HG03135 (cell line): Measurements from ENCODE around the gene RSAD1.

Source experiments
- ATAC-seq: cut with Tn5 transposase; IDR thresholded peaks from one replicate; pipeline ENCODE4 v1.9.1; 2021; ENCODE audit warnings: mild to moderate bottlenecking, moderate library complexity; ENCODE audit not compliant: unreplicated experiment

The RSAD1 gene

GRCh38 chr17:50488880-50489279 is 10.2 kb downstream of the RSAD1 start:
- ATAC-seq, result no peak

DNA sequence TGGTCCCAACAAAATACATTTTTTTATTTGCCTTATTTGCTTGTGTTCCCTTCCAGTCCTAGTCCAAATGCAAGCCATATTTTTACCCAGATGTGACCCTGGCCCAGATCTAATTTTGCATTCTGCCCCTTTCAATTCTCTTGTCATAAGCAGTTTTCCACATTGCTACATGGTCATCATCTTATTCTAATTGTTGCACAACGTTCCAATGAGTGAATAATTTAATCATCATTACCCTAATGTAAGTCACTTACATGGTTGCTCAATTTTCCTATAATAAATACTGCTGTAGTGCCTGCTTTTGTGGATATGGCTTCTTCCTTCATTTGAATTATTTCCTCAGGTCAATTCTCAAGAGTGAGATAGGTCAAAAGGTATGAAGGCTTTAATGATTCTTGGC is 12.8 kb downstream of the RSAD1 start:
- no peak for ATAC-seq

GRCh38 chr17:50492214-50492613 is 13.6 kb downstream of the RSAD1 start:
- no peak for ATAC-seq

GRCh38 chr17:50493744-50494143 is 15.1 kb downstream of the RSAD1 start:
- no peak for ATAC-seq

GRCh38 chr17:50495217-50495823 is 16.7 kb downstream of the RSAD1 start:
- no peak for ATAC-seq

- no peak for ATAC-seq
Measured at GRCh38 chr17:50495918-50496317, 17.3 kb downstream of the RSAD1 start.

DNA sequence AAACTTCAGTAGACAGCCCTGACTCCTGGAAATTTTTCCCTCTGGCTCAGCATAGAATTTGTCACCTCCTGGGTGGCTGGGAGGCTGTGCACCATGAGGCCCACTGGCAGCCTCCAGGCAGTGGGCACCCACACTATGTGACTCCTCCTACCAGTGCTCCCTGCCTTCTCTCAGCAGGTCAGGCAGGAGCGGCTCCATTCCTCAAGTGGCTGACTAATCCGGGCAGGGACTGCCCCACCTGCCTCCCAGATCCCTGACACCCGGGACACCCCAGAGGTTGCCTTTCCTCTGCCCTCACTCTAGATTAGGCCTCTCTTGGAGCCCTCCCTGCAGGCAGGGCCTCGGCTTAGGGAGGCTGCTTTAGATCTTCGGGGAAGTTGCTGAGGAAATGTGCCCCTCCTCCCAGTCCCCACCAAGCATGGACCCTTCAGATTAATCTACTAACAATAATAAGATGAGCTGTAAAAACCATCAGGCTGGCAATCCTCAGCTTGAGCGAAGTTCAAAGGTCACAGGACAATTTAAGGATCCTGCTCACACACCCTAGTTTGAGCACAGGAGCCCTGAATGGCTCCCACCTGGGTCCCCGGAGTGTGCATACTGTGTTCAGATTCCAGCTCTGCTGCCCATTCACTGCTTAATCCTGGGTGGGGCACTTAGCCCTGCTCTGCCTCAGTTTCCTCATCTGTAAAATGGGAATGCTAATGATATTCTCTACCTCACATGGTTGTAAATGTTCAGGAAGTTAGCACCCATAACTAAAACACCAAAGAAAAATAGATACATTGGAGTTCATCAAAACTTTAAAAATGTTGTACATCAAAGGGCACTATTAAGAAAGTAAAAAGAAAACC is 19.6 kb downstream of the RSAD1 start:
- ATAC-seq, result no peak

DNA sequence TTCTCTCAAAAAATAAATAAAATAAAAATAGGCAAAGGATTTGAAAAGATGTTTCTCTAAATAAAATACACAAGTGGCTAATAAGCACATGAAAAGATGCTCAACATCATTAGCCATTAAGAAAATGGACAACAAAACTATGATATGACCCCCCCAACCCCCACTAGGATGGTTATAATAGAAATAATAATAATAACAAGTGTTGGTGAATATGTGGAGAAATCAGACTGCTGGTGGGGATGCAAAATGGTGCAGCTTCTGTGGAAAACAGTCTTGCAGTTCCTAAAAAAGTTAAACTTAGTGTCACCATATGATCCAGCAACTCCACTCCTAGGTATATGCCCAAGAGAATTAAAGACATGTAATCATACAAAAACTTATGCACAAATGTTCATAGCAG is 20.6 kb downstream of the RSAD1 start:
- no peak for ATAC-seq

GRCh38 chr17:50499721-50500120 is 21.1 kb downstream of the RSAD1 start:
- ATAC-seq, result no peak

DNA sequence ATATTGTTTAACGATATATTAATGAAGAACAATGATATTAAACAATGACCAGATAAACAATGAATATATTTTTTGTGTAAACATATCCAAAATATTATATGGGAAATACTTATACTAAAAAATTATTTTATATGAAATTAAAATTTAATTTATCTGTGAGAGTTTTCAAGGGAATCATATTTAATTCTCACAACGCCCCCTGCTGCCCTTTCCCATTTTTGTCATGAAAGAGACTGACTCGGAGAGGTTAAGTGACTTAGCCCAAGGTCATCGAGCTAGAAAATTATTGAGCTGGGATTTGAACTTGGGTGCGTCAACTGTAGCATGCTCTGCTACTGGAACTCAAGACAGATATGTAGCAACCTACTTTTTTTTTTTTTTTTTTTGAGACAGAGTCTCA is 22.4 kb downstream of the RSAD1 start:
- ATAC-seq, result no peak

GRCh38 chr17:50502301-50502990 is 23.8 kb downstream of the RSAD1 start:
- ATAC-seq, result no peak

DNA sequence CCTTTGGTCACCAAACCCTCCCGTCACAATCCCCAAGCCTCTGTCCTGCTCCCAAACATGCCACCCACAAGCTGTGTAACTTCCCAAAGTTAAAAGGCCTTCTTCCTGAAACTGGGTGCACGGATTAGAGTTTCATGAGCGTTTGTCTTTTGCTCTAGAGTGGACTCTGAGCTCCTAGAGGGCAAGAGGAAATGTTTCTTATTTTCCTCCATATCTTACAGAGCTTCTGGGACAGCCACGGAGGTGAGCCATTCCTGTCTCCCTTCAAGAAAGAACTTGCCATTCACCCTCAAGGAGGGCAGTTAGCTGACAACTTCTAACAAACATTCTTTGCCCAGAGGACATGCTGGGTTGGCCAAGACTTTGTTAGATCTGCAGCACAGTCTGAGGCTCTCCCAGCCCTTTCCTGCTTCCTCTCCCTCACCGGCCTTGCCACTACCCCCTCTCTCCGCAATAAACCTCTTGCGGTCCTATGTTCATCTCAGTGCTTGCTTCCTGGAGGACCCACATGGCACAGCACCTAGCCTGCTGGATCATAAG is 27.0 kb downstream of the RSAD1 start:
- ATAC-seq, result no peak

DNA sequence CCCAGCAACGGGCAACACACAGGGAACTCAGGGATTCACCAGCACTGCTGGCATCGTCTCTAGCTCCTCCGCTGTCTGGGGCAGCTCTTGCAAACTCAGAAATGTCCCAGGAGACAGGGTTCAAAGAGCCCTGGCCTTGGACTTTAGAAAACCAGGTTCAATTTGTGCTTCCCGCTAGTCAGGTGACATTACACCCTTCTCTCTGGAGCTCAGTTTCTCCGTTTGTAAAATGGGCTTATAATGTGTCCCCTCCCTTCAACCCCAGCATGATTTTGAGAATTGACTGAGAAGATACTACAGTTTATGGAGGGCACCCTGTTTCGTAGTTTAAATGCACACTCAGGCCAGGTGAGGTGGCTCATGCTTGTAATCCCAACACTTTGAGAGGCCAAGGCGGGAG is 27.6 kb downstream of the RSAD1 start:
- ATAC-seq, result no peak

DNA sequence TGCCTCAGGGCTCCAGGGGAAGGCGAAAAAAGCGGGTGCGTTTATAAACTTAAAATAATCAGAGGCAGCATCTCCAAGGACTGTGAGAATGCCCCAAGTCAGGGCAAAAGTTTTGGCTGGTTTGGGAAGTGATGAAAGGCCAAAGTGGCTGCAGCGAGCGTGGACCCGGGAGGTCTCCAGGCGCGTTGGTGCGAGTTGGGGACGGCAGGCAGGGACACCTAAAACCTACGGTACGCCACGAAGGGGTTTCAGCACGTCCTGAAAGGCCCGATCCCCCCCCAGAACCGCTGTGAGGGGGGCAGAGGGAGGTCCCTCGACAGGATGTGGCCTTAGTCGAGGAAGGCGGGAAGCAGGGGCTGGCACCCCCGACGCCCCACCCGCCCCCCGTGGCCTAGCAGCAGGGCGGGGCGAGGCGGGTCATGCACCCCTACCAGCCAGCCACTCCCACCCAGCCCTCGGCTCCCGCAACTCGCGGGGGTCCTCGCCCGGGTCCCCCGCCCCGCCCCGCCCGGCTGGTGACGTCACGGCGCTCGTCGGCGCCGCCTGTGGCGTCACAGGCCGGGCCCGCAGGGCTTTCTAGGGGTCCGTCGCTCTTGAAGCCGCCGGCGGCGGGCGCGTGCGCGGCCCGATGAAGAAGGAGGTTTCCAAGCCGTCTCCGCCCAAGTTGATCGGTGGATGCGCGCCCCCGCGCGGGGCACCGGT is 29.4 kb downstream of the RSAD1 start, which contains the start of gene MYCBPAP:
Gene MYCBPAP (plus strand): TSS at position 569 of the 702 bp plus-strand sequence. CDS start 236 bp downstream, outside the sequence.
- ATAC-seq, result no peak

- ATAC-seq, result no peak
Measured at GRCh38 chr17:50508573-50509460, 30.2 kb downstream of the RSAD1 start.

- peak; percentile 86 for ATAC-seq
Measured at GRCh38 chr17:50511058-50511457, 32.4 kb downstream of the RSAD1 start.

GRCh38 chr17:50513495-50513894 is 34.8 kb downstream of the RSAD1 start:
- no peak for ATAC-seq

- ATAC-seq, result no peak
Measured at GRCh38 chr17:50514388-50514787, 35.7 kb downstream of the RSAD1 start.

DNA sequence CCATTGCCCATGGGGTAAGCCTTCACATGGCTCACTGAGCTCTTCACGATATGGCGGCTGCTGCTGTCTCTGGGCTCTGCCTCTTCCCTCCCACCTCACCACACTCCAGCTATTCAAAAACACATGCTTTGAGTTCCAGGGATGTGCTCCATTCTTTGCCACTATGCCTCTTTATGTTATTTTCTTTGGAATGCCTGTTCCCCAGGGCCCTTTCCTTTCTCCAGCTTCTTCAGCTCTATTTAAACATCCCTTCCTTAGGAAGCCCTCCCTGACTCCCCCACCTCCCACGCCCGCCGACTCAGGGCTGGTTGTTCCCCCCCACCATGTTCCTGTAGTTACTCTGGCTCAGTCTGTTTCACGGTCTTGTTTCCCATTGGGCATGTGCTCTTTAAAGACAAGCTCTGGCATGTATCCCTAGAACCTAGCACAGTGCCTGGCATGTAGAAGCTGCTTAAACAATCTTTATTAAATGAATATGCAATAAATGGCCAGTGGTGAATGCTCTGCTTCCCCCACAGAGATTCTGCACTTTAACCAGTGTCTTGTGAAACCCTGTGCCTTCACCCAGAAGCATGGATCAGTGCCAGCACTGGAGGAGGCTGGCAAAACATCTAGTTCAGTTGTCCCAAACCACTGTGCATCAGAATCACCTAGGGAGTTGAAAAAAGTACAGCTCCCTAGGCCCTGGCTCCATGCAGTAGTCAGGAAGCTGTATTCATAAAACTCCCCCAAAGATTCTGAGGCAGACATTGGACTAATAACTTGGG is 36.5 kb downstream of the RSAD1 start:
- no peak for ATAC-seq
